NCI-H2171 treated with DMSO at 0.1 percent for 48 hours (cell line): ENCODE results near the gene CLEC4C.

Source experiments
- DNase-seq: peaks from one replicate; lab custom pipeline; 2025; lab: John Stamatoyannopoulos, UW

CLEC4C gene

GRCh38 chr12:7723926-7724325 lies 23.2 kb downstream of the CLEC4C start:
- no peak for DNase-seq

- DNase-seq, result no peak
Measured at GRCh38 chr12:7719946-7720730, 27.0 kb downstream of the CLEC4C start.

DNA sequence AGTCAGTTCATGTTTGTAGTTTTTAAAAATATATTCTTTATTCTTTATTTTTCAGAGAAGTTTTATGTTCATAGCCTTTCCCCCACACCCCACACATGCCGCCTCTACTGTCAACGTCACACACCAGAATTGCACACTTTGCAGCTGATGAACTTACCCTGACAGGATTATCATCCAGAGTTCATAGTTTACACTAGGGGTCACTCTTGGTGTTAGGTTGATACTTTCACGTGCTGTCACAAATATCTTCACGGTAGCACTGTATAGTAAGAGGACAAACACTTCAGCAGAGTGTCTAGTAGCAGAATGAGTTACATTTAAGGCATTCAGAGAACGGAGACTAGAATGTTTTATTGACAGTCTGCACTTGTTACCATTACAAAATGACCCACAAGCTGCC lies 30.8 kb downstream of the CLEC4C start:
- peak; percentile 68 for DNase-seq

GRCh38 chr12:7712841-7713442 lies 34.2 kb downstream of the CLEC4C start:
- no peak for DNase-seq

DNA sequence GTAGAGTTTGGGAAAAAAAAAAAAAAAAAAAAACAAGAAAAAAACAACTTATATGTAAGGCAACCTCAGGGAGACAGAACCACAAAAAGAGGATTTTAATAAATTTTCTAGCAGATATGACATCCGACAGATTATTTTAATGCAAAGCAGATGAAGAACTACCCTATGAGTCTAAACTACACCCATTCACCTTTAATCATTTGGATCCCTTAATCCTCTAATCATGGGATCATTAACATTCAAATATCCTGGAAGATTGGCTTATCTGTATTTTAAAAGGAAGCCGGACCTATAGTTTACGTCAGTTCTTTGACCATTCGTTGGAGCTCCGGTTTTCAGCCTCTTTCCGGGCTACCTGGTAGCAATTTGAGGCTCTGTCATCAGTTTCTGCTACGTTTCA lies 36.0 kb downstream of the CLEC4C start, which contains the start of gene DPPA3:
DPPA3 (plus strand) TSS at position 301 of the 400 bp plus-strand sequence. CDS start 138 bp downstream, outside the sequence.
- no peak for DNase-seq

DNA sequence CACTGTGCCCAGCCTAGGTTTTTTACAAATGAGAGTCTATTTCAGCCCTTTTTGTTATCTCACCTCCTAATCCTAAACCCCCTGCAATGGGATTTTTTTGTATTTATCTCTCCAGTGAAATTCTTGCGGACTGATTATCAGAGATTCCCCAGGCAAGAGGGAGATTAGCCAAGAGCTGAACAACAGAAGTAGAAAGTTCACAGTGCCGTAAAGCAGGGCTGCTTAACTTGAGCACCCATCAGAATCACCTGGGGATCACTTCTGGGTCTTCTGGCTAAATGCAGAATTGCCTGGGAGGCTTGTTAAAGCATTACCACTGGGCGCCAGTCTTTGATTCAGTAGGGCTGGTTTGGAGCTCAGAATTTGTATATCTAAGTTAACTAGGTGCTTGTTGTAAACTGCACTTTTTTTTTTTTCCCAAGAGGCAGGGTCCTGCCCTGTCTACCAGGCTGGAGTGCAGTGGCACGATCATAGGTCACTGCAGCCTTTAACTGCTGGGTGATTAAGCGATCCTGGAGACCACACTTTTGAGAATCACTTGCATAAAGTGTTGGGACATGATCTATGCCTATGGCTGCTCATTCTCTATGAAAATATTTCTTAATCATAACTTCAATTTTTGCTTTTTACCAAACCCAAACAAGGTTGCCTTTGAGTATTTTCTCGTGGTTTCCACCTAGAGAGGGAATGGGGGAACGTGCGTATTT lies 37.1 kb downstream of the CLEC4C start:
- DNase-seq, result no peak

GRCh38 chr12:7705846-7706245 lies 41.3 kb downstream of the CLEC4C start:
- no peak for DNase-seq

GRCh38 chr12:7695566-7696197 lies 51.5 kb downstream of the CLEC4C start, which contains the start of gene GDF3:
Gene GDF3, minus strand, starts transcription at chr12:7695775. Its CDS starts 47 bp downstream, at chr12:7695728.
- no peak for DNase-seq

DNA sequence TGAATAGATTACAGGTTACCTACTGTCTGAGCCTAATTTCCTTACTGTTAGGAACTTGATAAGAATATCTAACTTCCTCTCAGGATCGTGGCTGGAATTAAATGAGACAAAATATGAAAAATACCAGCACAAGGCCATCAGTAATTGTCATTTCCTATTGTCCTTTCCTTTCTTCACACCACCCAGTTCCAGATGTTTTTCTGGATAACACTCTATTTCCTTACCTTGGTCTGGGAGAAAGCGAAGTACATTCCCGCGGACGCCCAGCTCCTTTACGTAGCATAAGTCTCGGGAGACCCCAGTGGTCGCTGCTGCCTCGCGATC lies 52.0 kb downstream of the CLEC4C start:
- no peak for DNase-seq

DNA sequence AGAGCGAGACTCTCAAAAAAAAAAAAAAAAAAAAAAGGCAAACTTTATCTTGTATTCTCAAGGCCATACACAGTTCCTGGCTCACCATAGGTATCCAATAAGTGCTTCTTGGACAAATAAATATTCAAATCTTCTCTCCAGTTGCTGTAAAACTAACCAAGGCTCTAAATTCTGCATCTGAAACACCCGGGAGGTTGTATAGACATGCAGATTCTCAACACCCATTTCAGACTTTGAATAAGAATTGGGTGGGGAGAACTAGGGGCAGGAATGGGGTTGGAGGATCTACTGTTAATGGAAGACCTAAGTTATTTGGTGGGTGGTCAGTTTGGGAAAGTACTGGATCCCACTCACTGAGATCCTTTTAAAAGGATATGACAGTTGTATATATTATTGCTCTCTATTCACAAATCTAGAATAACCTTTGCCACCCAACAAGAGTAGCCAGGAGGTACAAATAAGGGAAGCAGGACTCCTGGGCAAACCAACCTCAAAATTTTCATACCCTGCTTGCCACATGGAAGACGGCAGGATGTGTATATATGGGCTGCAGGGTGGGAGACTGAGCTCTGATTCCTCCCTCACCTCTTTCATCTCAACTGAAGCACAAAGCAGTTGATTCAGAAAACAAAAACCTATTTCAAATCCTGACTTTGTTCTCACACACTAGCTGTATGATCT lies 52.5 kb downstream of the CLEC4C start:
- no peak for DNase-seq

GRCh38 chr12:7693793-7694192 lies 53.4 kb downstream of the CLEC4C start:
- no peak for DNase-seq

GRCh38 chr12:7681535-7681934 lies 65.6 kb downstream of the CLEC4C start:
- no peak for DNase-seq
